Keratinocyte (primary cell): ENCODE data around the gene FAM13A. TPM values are rescaled to one million over a fixed set of nuclear protein-coding genes. Genes with fewer than 3 reads are reported as not detected.

Experiments
- DNase-seq: peaks from one replicate; pipeline ENCODE4 v3.0.0-alpha.2; 2011; ENCODE audit warnings: low read depth, missing footprints, low spot score
- FAIRE-seq: peaks from 2 replicates; lab custom pipeline; 2011; peaks lifted over from hg19 to GRCh38; lab: Jason Lieb, UNC
- H2AFZ ChIP-seq: 2 replicates; pipeline ENCODE4 v1.6.0; 2012; ENCODE audit warnings: low read length, control low read depth, inconsistent platforms; ENCODE audit not compliant: control insufficient read depth
- H3K27ac ChIP-seq: 2 replicates; pipeline ENCODE4 v1.5.1; 2011; ENCODE audit warnings: low read length; ENCODE audit not compliant: control insufficient read depth, insufficient read depth
- H3K27me3 ChIP-seq: 3 replicates; pipeline ENCODE4 v1.6.0; 2011; ENCODE audit warnings: low read length; ENCODE audit not compliant: control insufficient read depth, insufficient read depth; ENCODE audit errors: extremely low read depth
- H3K36me3 ChIP-seq, 2 experiments: 2 replicates in 1 of 2; 3 replicates in 1 of 2; pipeline ENCODE4 v1.5.1; 2011; ENCODE audit warnings: low read length in 2 of 2, mild to moderate bottlenecking in 1 of 2; ENCODE audit not compliant: control insufficient read depth in 2 of 2, insufficient read depth in 2 of 2; ENCODE audit errors: extremely low read depth in 1 of 2
- H3K4me1 ChIP-seq: 3 replicates; pipeline ENCODE4 v1.5.1; 2011; ENCODE audit warnings: low read length; ENCODE audit not compliant: control insufficient read depth, insufficient read depth; ENCODE audit errors: extremely low read depth
- H3K4me2 ChIP-seq: 3 replicates; pipeline ENCODE4 v1.6.0; 2011; ENCODE audit warnings: low read depth, low read length; ENCODE audit not compliant: control insufficient read depth, insufficient read depth; ENCODE audit errors: extremely low read depth
- H3K4me3 ChIP-seq, 3 experiments: fragments of 200-600 bp in 1 of 3; sonication (generic) in 1 of 3; 2 replicates in 2 of 3; 3 replicates in 1 of 3; pipeline ENCODE4 v1.5.1; 2011 to 2016; ENCODE audit warnings: low read length in 3 of 3, mild to moderate bottlenecking in 3 of 3, control low read depth in 2 of 3, inconsistent platforms in 1 of 3, low read depth in 1 of 3, mixed read lengths in 1 of 3, mixed run types in 1 of 3, moderate library complexity in 1 of 3; ENCODE audit not compliant: control insufficient read depth in 2 of 3, insufficient read depth in 2 of 3; ENCODE audit errors: extremely low read depth in 1 of 3
- H3K79me2 ChIP-seq: 2 replicates; pipeline ENCODE4 v1.6.0; 2012; ENCODE audit warnings: low read length; ENCODE audit not compliant: control insufficient read depth, insufficient read depth
- H3K9ac ChIP-seq: 3 replicates; pipeline ENCODE4 v1.6.0; 2011; ENCODE audit warnings: low read length; ENCODE audit not compliant: control insufficient read depth, insufficient read depth; ENCODE audit errors: extremely low read depth
- H3K9me1 ChIP-seq: 3 replicates; pipeline ENCODE4 v1.6.0; 2011; ENCODE audit warnings: low read length; ENCODE audit not compliant: control insufficient read depth, insufficient read depth; ENCODE audit errors: extremely low read depth
- H3K9me3 ChIP-seq: 2 replicates; pipeline ENCODE4 v1.5.1; 2012; ENCODE audit warnings: low read depth, low read length; ENCODE audit not compliant: control insufficient read depth
- H4K20me1 ChIP-seq: 3 replicates; pipeline ENCODE4 v1.6.0; 2011; ENCODE audit warnings: low read length; ENCODE audit not compliant: control insufficient read depth, insufficient read depth; ENCODE audit errors: extremely low read depth
- EZH2 ChIP-seq: IDR thresholded peaks from one replicate; pipeline ENCODE4 v1.6.1; 2012; ENCODE audit warnings: inconsistent platforms, mild to moderate bottlenecking, low read length, moderate library complexity
- dilution Hi-C: fragments of 300-500 bp; cut with MboI; formaldehyde crosslinking; loops from one replicate; pipeline ENCODE4 v1.7.0; 2020; ENCODE audit warnings: low sequenced_read_pairs; ENCODE audit not compliant: extremely low pct_ligation_motif_present
- polyA plus RNA-seq, 5 experiments: library from polyadenylated mRNA; depleted of rRNA in 3 of 5; stranded (reverse) in 3 of 5; stranded (forward) in 1 of 5; unstranded in 1 of 5; fragments of >200 nt; gene quantifications; 1 replicate in 1 of 5; 2 replicates in 3 of 5; 3 replicates in 1 of 5; pipeline versions ENCODE4 v1.2.1 to v1.2.3, GENCODE V29; 2011 to 2012; ENCODE audit warnings: missing spikeins in 2 of 5, low read depth in 1 of 5, low replicate concordance in 1 of 5
- TF ChIP-seq, protein P1 (sequence below), 3 experiments: IDR thresholded peaks in 1 of 3; conservative IDR thresholded peaks in 1 of 3; optimal IDR thresholded peaks in 1 of 3; 2 replicates in 2 of 3; 3 replicates in 1 of 3; pipeline versions ENCODE3 to v1.5.1; 2011; ENCODE audit warnings: low read length in 3 of 3, mild to moderate bottlenecking in 3 of 3, moderate library complexity in 2 of 3, control low read depth in 1 of 3, inconsistent platforms in 1 of 3; ENCODE audit not compliant: insufficient read depth in 2 of 3; ENCODE audit errors: extremely low read depth in 1 of 3

The FAM13A gene
- polyA plus RNA-seq, 1 donor (not counting 4 experiments of a cell fraction or from before 2014, with no cell fraction given) = 6.0 TPM

DNA sequence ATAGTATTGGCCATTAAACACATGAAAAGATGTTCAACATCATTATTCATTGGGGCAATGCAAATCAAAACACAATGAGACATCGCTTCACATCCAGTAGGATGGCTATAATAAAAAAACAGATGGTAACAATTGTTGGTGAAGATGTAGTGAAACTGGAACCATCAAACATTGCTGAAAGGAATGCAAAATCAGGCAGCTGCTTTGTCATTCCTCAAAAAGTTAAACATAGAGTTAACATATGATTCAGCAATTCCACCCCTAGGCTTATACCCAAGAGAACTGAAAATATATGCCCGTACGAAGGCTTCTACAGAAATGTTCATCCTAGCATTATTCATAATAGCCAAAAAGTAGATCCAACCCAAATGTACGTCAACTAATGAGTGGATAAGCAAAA lies 215.3 kb downstream of the FAM13A start:
- no peak for TF ChIP-seq EZH2
- H3K9me3 ChIP-seq = no peaks in the 10 kb centered on the region
- H3K9ac ChIP-seq = no peak overlapping the region
- no peaks in the 10 kb centered on the region for H4K20me1 ChIP-seq
- H2AFZ ChIP-seq = no peak overlapping the region
- dilution Hi-C loops = no loop called here
- H3K4me1 ChIP-seq = no peaks in the 10 kb centered on the region
- no peak for DNase-seq
- H3K4me3 ChIP-seq = no peak overlapping the region
- no peaks in the 10 kb centered on the region for H3K9me1 ChIP-seq
- no peaks in the 10 kb centered on the region for H3K36me3 ChIP-seq
- no peaks in the 10 kb centered on the region for H3K79me2 ChIP-seq
- no peak overlapping the region for H3K4me2 ChIP-seq
- no peak for FAIRE-seq
- no peaks in the 10 kb centered on the region for H3K27me3 ChIP-seq
- H3K27ac ChIP-seq = no peak overlapping the region

DNA sequence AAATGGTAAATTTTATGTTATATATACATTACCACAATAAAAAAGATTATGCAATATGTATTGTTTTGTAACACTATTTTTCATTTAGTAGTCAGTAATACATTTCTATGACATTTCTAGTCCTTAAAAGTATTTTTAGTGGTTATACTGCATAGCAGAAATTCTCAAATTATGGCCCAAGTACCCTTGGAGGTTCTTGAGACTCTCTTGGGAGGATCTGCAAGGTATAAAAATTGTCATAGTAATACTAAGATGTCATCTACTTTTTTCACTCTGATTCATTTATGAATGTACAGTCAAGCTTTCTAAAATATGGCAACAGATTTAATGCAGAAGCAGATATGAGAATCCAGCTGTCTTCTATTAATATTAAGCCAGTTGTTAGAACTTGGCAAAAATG lies 220.8 kb downstream of the FAM13A start:
- H3K36me3 ChIP-seq = no peaks in the 10 kb centered on the region
- H3K9ac ChIP-seq = no peak overlapping the region
- no peaks in the 10 kb centered on the region for H3K79me2 ChIP-seq
- H3K9me3 ChIP-seq = no peaks in the 10 kb centered on the region
- dilution Hi-C loops = no loop called here
- no peaks in the 10 kb centered on the region for H3K27me3 ChIP-seq
- no peak overlapping the region for H3K4me2 ChIP-seq
- no peak overlapping the region for H2AFZ ChIP-seq
- DNase-seq (no peak), FAIRE-seq (no peak)
- no peak overlapping the region for H3K4me3 ChIP-seq
- no peaks in the 10 kb centered on the region for H4K20me1 ChIP-seq
- TF ChIP-seq, protein P1, sequence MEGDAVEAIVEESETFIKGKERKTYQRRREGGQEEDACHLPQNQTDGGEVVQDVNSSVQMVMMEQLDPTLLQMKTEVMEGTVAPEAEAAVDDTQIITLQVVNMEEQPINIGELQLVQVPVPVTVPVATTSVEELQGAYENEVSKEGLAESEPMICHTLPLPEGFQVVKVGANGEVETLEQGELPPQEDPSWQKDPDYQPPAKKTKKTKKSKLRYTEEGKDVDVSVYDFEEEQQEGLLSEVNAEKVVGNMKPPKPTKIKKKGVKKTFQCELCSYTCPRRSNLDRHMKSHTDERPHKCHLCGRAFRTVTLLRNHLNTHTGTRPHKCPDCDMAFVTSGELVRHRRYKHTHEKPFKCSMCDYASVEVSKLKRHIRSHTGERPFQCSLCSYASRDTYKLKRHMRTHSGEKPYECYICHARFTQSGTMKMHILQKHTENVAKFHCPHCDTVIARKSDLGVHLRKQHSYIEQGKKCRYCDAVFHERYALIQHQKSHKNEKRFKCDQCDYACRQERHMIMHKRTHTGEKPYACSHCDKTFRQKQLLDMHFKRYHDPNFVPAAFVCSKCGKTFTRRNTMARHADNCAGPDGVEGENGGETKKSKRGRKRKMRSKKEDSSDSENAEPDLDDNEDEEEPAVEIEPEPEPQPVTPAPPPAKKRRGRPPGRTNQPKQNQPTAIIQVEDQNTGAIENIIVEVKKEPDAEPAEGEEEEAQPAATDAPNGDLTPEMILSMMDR (optimal IDR thresholded peaks at IDR 0.05 in 1 of 3, IDR thresholded peaks at IDR 0.05 in 1 of 3, conservative IDR thresholded peaks at IDR 0.05 in 1 of 3; ENCODE audit: extremely low read depth in 1 of 3, insufficient read depth in 2 of 3, low read length in 3 of 3) = no peak
- no peak for TF ChIP-seq EZH2
- no peak overlapping the region for H3K27ac ChIP-seq
- no peaks in the 10 kb centered on the region for H3K9me1 ChIP-seq
- no peaks in the 10 kb centered on the region for H3K4me1 ChIP-seq

DNA sequence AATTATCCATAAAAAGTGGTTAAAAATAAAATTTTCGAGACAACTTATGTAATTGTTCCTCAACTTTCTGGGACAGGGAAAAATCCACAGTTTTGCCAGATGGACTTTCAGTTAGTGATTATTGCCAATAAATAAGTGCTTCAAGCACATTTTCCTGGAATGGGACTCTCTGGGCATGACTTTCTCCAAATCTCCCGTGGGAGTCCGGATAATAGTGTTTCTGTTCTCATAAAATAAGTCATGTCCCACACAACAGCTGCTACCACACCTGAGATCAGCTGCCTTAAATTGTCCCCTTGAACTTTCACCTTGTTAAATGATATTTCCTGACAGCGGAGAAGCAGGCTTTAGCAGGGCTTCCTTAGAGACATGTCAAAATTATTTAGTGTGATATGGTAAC lies 226.0 kb downstream of the FAM13A start:
- FAIRE-seq = no peak
- H3K27ac ChIP-seq = no peak overlapping the region
- no peaks in the 10 kb centered on the region for H3K27me3 ChIP-seq
- peaks cover 4% of the 10 kb centered on the region for H3K4me1 ChIP-seq
- H3K36me3 ChIP-seq = no peaks in the 10 kb centered on the region
- no peaks in the 10 kb centered on the region for H4K20me1 ChIP-seq
- no peak overlapping the region for H3K4me2 ChIP-seq
- no peak overlapping the region for H2AFZ ChIP-seq
- no peaks in the 10 kb centered on the region for H3K9me3 ChIP-seq
- no peak for DNase-seq
- dilution Hi-C loops = no loop called here
- H3K79me2 ChIP-seq = no peaks in the 10 kb centered on the region
- H3K9me1 ChIP-seq = no peaks in the 10 kb centered on the region
- no peak overlapping the region for H3K4me3 ChIP-seq
- no peak overlapping the region for H3K9ac ChIP-seq
- TF ChIP-seq, protein P1 (optimal IDR thresholded peaks at IDR 0.05 in 1 of 3, IDR thresholded peaks at IDR 0.05 in 1 of 3, conservative IDR thresholded peaks at IDR 0.05 in 1 of 3; ENCODE audit: extremely low read depth in 1 of 3, insufficient read depth in 2 of 3, low read length in 3 of 3) = no peak
- no peak for TF ChIP-seq EZH2
